GM21381 (cell line): ENCODE data around the gene PAM.

ENCODE experiments used
- ATAC-seq: cut with Tn5 transposase; IDR thresholded peaks from one replicate; pipeline ENCODE4 v1.9.1; 2021; ENCODE audit warnings: mild to moderate bottlenecking, moderate library complexity; ENCODE audit not compliant: unreplicated experiment

PAM gene

DNA sequence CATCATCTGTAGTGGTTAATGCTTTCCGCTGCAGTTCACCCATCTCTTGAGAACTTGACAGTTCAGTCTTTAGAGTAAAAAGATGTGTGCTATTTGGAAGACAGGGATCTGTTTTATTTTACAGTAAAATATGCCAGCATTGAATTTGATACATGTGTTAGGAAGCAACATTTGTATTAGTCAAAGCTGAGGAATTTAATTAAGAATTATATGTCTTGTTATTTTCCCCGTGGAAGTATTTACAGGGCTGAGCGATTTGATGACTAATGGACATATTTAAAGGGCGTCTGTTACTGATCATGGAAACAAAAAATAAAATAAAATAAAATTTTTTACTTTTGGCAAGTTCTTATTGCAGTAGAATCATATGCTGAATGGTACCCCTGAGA is 101.3 kb downstream of the PAM start:
- ATAC-seq: no peak

- ATAC-seq: no peak
Observed at GRCh38 chr5:102857076-102857818, 102.1 kb downstream of the PAM start.

GRCh38 chr5:102858221-102858620 is 103.1 kb downstream of the PAM start:
- ATAC-seq: no peak

DNA sequence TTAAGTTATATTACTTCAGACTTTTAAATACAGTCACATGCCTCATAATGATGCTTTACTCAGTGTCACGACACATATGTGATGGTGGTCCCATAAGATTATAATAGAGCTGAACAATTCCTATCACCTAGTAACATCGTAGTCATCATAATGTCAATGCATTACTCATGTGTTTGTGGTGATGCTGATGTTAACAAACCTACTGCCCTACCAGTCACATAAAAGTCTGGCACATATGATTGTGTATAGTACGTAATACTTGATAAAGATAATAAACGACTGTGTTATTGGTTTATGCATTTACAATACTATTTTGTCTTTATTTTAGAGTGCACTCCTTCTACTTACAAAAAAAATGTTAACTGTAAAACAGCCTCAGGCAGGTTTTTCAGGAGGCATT is 103.7 kb downstream of the PAM start:
- no peak for ATAC-seq

GRCh38 chr5:102860035-102860434 is 104.9 kb downstream of the PAM start:
- no peak for ATAC-seq

DNA sequence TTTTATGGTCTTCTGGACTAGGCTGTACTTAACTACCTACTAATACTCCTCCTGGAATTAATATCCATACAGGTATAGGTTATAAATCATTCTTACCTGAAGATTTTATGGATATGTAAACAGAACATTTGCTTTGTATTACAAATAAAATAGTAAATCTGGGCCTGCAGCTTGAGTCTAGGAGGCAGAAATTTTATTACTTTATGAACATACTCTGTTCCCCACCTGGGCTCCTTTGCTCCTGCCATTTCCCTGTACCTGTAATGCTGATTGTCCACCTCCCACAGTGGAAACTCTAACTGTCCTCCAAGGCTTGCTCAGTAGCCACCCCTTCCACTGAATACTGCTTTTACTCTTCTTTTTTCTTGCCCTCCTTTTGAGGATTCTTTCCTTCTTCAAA is 108.0 kb downstream of the PAM start:
- ATAC-seq: no peak

GRCh38 chr5:102863764-102864560 is 108.9 kb downstream of the PAM start:
- ATAC-seq: no peak

DNA sequence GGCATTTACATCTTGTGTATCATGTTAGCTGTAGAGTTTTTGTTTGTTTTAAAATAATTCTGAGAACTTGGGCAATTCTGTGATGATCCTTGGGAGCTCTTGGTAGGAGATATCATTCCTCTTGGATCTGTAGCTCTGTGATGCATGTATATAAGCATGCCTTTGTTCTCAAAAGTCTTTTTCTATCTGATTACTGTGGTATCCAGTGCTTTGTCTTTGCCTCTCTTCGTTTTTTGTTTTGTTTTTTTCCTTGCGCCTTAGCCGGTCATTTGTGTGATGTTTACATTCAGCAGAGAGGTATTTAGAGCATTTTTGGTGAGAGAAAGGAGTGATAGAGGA is 110.0 kb downstream of the PAM start:
- ATAC-seq: no peak

- ATAC-seq: peak; percentile 67
Observed at GRCh38 chr5:102865510-102866236, 110.6 kb downstream of the PAM start.

DNA sequence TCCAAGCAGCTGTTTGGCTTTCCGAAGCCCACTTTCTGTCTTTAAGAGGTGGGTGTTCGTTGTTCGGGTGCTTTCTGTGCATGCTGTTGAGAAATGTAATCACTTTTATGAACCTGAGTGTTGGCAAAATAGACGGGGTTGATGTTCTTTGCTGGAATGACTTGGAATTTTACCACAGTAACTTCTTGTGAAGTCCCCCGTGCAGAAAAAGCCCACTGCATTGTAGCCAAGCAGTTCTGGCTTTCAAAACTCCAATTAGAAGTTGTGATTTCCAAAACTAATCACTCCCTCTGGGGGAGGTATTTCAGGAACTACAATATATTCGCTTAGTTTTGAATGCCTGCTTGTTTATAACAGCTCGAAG is 111.1 kb downstream of the PAM start:
- ATAC-seq: peak; percentile 2

DNA sequence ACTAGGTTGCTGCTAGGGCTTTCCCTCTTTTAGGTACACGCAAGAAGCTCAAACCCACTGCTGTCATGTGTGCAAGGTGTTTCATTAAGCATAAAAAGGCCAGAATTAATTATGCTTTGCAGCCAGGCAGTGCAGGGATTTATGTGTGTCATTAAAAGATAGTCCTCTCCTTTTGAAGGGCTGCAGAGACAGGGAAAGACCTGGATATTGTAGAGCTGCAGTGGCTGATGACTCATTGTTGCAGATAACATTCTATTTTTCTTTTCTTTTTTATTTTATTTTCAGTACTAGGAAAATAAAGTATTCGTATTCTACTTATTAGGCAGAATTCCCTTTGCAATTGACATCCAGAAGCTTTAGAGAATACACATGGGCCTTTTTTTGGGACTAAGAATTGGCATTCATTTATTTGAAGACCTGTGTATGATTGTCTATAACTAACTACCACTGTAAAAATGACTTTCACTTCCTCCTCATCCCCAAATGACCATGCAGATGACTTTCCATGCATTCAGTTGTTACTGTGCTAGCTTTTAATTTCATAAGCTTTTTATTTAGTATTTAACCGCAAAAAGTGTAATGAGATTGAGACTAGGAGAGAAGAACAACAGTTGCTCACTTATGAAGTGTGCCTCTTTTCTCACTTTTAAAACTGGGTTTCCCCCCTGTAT is 113.0 kb downstream of the PAM start:
- no peak for ATAC-seq

DNA sequence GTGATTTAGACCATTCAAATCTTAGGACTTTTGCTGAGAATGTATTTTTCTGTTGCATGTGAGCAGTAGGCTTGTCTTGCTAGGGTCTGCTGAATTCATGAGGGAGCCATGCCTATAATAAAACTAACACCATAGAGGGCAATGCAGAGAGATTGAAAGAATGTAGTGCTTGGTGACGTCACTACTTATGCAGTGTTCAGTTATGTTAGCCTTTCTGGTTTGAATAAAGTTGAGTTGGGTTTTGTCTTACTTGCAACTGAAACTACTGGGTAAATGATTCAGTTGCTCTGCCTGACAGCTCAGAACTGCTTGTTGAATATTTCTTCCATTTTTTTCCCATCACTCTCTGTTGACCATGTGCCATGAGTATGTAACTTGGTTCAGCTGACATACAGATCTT is 114.1 kb downstream of the PAM start:
- no peak for ATAC-seq

DNA sequence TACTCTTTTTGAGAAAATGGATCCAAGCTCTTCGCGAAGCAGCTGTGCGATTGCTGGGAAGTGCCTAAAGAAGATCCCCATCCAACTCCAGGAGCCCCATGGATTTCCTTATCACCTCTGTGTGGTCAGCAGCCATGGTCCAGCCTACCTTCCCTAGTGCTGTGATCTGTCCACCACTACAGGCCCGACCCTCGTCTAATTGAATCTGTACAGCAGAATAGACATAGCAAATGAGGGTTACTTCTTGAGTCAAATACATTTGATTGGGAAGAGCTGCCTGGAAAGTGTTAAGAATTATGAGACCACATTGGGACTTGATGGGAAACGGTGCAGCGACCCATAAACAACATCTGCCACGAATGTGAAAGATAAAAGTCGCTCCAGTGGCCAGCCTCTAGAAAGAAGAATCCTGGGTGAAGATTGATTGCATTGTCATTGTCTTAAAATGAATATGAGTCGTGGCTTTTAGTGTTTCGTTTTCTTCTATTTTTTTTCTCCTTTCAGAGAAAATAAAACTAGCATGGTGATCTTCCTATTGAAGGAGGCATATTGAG is 118.4 kb downstream of the PAM start:
- ATAC-seq: no peak

GRCh38 chr5:102874054-102874453 is 118.9 kb downstream of the PAM start:
- no peak for ATAC-seq

- ATAC-seq: no peak
Observed at GRCh38 chr5:102875721-102876123, 120.6 kb downstream of the PAM start.

DNA sequence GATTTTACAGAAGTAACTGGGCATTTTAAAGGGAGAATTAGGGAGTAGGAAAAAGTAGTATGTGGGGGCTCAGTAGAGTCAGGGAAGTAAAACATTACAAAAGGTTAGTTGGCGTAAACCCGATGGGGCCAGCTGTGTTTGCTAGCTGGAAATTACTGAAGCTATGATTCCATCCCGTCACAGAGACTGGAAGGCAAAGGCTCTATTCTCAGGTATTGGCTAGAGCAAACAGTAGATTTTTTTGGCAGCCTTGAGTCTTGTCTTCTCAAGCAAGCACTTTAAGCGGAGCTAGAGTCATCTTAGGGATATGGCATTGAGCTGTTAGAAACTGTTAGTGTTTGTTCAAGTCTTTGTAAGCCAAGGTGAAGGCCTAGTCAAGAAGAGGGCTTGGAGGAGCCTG is 121.5 kb downstream of the PAM start:
- no peak for ATAC-seq

GRCh38 chr5:102879741-102880140 is 124.6 kb downstream of the PAM start:
- ATAC-seq: no peak

DNA sequence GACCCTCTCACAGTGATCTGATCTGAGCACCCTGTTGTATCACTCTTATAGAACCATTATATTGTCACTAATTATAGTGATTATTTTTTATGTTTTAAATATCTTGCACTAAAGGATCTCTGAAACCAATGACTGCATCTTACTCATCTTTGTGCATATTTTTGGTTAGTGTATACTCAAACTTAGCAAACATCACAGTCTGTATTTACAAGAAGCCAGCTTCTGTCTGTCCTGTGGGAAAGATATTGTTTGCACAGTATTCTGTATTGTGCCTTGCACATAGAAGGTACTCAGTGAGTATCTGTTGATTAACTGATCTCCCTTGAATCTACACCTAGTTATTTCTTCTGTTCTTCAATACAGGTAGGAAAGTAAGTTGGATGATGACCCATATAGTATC is 131.5 kb downstream of the PAM start:
- no peak for ATAC-seq

DNA sequence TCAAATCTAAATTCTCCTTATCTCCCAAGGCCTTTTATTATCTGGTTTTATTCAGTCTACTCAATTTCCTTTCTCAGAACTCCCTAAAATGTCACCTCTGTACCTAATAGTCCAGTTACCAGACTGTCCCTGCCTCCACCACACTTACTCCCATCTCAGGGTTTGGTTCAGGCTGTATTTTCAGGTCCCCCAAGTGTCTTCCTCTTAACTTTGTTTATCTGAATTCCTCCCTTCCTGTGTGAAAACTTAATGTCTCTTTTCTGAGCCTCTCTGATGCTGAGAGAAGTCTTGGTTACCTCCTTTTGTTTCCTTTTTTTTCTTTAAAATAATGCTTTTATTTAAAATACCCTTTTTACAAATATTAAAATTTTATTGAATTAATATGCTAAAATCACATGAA is 133.4 kb downstream of the PAM start:
- ATAC-seq: no peak

GRCh38 chr5:102889033-102889432 is 133.9 kb downstream of the PAM start:
- no peak for ATAC-seq

- ATAC-seq: no peak
Observed at GRCh38 chr5:102890133-102890532, 135.0 kb downstream of the PAM start.
